Activated T-cell treated with anti-CD3 and anti-CD28 coated beads for 4 hours (primary cell): ENCODE measurements around the gene TMEM45B.
"Not testable (repeated sequence)": the region's sequence is repeated elsewhere in the genome, so short reads cannot be mapped to it uniquely, and the experiment has no call there.

ENCODE experiments used
- DNase-seq: peaks from one replicate; pipeline ENCODE4 v3.0.0-alpha.2; 2020

TMEM45B gene

GRCh38 chr11:129813231-129813791 lies 2.3 kb upstream of the TMEM45B start:
- DNase-seq = no peak

- DNase-seq = peak; percentile 54
Observed at GRCh38 chr11:129814244-129815014, 1.2 kb upstream of the TMEM45B start.

DNA sequence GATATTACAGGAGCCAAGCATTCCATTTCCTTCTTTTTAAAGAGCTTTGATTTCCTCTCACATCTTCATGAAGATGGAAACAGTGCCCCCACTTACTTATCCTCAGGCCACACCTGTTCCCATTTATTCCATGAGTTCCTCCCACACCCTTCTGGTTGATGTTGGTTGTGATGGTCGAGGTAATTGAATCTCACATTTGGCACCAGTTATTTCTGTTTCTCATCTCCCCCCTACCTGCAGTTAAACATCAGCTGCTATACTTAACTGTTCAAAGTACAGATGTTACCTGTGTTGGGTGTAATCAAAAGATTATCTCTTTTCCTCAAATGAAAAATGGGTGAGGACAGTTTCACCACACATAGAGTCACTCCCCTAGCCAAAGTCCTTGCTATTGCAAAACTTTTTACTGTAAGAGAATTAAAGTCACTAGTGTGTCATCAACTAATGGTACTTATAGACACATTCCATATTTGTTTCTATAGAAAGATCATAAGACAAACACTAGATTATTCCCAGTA lies 1.9 kb downstream of the TMEM45B start:
- DNase-seq = no peak

GRCh38 chr11:129818236-129818635 lies 2.6 kb downstream of the TMEM45B start:
- DNase-seq = not testable (repeated sequence)

DNA sequence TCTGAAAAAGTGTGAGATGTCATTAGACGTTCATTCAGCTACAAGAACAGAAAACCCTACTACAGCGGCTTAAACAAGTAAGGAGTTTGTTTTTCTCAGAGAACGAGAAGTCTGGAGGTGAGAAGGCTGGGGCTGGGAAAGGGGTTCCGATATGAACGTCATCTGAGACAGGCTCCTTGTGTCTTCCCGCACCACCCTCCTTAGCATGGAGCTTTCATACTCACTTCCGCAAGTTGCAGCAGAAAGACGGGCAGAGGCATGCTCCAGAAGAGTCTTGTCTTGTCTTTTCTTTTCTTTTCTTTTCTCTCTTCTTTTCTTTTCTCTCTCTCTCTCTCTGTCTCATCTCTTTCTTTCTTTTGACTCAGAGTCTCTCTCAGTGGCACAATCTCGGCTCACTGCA lies 3.6 kb downstream of the TMEM45B start:
- no peak for DNase-seq

- not testable (repeated sequence) for DNase-seq
Observed at GRCh38 chr11:129820228-129820627, 4.6 kb downstream of the TMEM45B start.

DNA sequence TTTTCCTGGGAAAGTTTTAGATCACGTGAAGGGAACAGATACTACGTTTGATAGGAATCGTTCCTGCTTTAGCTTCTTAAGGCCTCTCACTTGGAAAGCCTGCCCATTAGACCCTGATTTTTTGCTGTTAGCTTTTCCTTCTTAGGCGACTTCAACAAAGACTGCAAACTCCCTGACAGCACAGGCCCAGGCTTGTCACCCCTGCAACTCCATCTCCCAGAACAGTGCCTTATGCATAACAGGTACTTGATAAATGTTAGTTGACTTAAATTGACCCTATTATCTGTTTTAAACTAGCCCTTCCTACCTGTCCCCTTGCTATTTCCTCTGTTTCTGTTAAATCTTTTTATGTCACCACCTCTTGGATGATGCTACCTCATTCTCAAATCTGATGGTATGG lies 7.6 kb downstream of the TMEM45B start:
- not testable (repeated sequence) for DNase-seq

DNA sequence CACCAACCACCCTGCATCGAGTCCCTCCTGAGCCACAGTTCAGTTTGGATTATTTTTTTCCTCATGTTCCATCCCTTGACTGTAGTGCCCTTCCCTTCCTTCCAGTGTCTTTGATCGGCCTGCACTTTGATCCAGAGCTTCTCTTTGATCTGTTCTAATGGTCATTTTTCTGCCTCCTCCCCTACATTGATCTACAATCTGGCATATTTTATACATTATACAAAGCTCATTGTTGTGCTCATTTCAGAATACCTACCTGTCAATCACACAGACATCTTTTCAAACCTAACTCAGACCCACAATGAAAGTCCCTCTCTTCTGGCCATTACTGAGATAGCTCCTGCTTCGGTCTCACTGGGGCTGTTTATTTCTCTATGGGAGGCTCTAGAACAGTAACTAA lies 8.2 kb downstream of the TMEM45B start:
- not testable (repeated sequence) for DNase-seq

DNA sequence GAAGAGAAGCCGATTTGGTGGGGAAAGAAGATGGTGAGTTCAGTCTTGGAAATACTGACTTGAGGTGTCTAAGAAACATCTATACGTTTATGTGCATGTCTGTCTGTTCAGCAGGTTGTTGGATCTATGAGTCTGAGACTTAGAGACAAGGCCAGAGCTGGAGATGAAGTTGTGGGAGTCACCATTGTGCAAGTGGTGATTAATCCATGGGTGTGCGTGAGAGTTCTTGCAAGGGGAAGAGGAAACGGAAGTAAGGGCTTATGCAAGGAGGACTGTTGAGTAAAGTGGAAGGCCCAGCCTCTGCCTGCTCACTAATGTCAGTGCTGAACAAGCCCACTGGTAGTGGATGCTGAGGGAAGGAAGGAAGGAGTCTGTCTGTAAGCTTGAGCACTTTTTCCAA lies 9.7 kb downstream of the TMEM45B start:
- no peak for DNase-seq

DNA sequence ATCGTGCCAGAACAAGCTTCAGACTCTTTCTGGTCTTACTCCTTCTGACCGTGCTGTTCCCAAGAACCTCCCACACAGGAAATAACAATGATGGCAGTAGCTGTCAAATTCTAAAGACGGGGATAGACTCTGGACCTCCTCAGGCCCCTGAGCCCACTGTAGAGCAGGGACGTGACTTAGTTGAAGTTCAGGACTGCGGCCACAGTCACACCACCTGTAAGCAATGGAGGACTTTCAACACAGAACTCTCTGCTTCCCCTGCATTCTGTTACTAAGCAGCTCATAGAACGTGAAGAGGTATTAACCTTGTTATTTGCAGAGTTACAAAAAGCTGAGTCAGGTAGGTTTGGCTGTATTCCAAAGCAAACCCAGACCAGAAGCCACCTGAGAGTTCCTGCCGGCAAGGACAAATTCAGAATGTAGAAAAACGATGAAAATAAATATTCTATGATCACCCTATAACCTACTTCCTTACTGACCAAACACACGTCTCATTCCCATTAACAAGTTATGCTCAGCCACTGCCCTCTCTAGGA lies 12.7 kb downstream of the TMEM45B start:
- DNase-seq = no peak

DNA sequence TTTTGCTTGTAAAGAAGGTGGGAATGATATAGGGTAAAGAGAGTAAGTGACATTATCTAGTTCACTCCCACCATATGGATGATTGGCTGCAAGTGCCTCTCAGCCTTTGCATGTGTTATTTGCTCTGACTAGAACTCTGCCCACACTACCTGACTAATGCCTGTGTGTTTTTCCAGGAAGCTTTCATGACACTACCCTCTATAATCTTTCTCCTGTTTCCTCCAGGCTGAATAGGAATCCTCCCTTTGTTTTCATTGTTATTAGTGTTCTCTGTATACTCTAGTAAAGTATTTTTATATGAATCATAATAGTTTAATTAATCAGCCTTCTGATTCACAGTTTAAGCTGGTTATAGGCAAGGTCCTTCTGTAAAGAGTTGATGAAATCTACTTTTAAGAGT lies 13.8 kb downstream of the TMEM45B start:
- DNase-seq = not testable (repeated sequence)

DNA sequence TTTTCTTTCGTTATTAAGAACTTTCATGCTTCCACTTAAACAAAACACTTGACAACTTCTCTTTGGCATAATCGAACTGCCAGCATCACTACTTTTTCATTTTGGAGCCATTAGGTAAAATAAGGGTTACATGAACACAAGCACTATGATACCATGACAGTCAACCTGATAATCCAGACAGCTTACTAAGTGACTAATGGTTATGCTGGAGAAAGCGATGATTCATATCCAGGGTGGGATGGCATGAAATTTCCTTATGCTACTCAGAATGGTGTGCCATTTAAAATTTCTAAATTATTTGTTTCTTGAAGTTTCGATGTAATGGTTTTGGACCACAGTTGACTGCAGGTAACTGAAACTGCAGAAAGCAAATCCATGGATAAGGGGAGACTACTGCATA lies 15.6 kb downstream of the TMEM45B start:
- not testable (repeated sequence) for DNase-seq

DNA sequence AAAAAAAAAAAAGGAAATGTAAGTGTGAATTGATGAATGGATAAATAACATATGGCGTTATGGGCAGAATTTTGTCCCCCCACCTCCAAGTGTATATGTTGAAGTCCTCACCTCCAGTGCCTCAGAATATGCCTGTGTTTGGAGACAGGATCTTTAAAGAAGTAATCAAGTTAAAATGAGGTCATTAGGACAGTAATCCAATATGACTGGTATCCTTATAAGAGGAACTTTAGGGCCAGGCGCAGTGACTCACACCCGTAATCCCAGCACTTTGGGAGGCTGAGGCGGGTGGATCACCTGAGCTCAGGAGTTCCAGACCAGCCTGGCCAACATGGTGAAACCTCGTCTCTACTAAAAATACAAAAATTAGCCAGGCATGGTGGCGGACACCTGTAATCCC lies 17.6 kb downstream of the TMEM45B start:
- DNase-seq = not testable (repeated sequence)

DNA sequence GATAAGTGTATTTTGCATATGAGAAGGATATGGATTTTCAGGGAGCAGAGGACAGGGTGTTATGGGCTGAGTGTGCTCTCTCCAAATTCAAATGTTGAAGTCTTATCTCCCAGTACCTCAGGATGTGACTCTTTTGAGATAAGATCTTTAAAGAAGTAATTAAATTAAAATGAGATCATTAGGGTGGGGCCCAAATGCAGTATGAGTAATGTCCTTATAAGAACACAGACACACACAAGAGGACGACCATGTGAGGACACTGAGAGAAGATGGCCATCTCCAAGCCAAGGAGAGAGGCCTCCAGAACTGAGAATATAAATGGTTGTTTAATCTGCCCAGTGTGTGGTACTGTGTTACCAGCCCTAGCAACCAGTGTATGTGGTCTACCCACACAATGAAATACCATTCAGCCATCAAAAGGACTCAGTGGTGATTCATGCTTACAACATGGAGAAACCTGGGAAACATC lies 20.8 kb downstream of the TMEM45B start:
- not testable (repeated sequence) for DNase-seq

DNA sequence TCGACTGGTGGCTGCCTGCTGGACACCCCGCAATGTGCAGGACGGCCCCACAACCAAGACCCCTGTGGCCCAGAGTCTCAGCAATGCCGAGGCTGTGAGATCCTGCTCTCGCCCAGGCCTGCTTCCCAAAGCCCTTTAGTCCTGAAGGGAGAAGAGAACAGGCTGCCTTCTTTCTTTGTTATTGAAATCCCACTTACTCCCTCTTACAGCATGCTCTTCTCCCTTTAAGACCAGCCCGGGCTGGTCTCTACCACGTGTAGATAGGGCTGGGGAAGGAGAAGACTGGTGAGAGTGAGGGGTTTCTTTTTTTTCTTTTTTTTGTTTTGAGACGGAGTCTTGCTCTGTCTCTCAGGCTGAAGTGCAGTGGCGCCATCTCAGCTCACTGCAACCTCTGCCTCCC lies 21.3 kb downstream of the TMEM45B start:
- no peak for DNase-seq

DNA sequence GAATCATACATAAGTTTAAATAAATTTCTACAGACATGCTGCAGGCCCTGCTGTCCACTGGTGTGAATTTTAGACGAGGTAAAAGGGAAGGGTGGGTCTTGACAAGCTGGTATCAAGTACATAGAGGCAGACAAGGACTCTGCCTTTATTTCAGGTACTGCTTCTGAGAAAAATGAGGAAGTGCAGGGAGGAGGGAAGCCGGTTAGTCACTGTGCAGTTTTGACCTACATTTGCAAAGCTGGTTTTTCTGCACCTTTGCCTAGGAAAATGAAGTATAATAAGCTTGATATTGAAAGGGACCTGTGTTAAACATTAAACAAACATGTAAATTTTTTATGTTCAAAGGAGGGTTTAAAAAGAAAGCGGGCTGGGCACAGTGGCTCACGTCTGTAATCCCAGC lies 24.6 kb downstream of the TMEM45B start:
- no peak for DNase-seq

DNA sequence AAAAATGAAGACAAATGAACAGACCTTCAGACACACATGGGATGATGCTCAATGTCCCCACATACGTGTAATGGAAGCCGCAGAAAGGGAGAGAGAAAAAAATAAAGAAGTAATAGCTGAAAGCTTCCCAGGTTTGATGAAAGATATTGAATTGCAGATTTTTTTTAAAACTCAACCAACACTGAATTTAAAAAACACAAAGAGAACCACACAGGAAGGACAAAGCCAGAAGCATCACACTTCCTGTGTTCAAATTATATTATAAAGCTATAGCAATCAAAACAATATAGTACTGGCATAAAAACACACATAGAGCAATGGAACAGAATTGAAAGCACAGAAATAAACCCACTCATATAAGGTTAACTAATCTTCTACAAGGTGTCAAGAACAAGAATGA lies 26.5 kb downstream of the TMEM45B start:
- DNase-seq = no peak

- DNase-seq = no peak
Observed at GRCh38 chr11:129846508-129847335, 31.1 kb downstream of the TMEM45B start.

- not testable (repeated sequence) for DNase-seq
Observed at GRCh38 chr11:129847361-129847760, 31.7 kb downstream of the TMEM45B start.

- DNase-seq = no peak
Observed at GRCh38 chr11:129849447-129850130, 33.9 kb downstream of the TMEM45B start.

DNA sequence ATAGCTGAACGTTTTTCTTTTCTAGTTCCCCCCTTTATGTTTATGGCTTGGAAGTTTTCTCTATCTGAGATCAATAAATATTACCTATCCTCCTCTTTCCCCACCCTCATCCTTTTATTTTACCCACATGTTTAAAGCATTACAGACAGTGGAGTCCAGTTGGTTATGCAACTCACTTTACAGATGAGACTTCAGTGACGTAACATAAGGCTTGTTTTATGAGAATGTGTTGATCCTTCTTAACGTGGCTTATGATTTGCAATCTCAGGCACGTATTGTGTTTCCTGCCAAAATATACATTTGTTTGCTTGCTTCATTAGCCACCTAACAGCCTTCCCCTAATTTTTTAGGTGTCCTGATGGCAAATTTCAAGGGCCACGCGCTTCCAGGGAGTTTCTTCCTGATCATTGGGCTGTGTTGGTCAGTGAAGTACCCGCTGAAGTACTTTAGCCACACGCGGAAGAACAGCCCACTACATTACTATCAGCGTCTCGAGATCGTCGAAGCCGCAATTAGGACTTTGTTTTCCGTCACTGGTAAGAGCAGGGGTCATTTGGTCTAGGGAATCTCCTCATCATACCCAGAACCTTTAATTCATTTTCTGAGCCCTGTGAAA lies 36.6 kb downstream of the TMEM45B start:
- no peak for DNase-seq
